Skeletal muscle satellite cell (primary cell): ENCODE results near the gene ZSCAN10.

ENCODE experiments used
- H3K27me3 ChIP-seq: 2 replicates; pipeline ENCODE4 v1.7.0; 2013; ENCODE audit warnings: low read length; ENCODE audit not compliant: control insufficient read depth, insufficient read depth
- H3K36me3 ChIP-seq: 2 replicates; pipeline ENCODE4 v1.7.0; 2013; ENCODE audit warnings: mild to moderate bottlenecking, control low read depth, low read length; ENCODE audit not compliant: insufficient read depth
- H3K4me1 ChIP-seq: 2 replicates; pipeline ENCODE4 v1.7.0; 2013; ENCODE audit warnings: low read length; ENCODE audit not compliant: control insufficient read depth, insufficient read depth
- H3K4me2 ChIP-seq: 2 replicates; pipeline ENCODE4 v1.7.0; 2013; ENCODE audit warnings: mild to moderate bottlenecking, low read length
- H3K4me3 ChIP-seq: 2 replicates; pipeline ENCODE4 v1.7.0; 2013; ENCODE audit warnings: low read length
- H3K9ac ChIP-seq: 2 replicates; pipeline ENCODE4 v1.7.0; 2013; ENCODE audit warnings: mild to moderate bottlenecking, low read depth, low read length, moderate library complexity
- H3K9me3 ChIP-seq: replicated peaks from 2 replicates; pipeline ENCODE4 v1.7.0; 2013; ENCODE audit warnings: mild to moderate bottlenecking, control low read depth, low read length

The ZSCAN10 gene

DNA sequence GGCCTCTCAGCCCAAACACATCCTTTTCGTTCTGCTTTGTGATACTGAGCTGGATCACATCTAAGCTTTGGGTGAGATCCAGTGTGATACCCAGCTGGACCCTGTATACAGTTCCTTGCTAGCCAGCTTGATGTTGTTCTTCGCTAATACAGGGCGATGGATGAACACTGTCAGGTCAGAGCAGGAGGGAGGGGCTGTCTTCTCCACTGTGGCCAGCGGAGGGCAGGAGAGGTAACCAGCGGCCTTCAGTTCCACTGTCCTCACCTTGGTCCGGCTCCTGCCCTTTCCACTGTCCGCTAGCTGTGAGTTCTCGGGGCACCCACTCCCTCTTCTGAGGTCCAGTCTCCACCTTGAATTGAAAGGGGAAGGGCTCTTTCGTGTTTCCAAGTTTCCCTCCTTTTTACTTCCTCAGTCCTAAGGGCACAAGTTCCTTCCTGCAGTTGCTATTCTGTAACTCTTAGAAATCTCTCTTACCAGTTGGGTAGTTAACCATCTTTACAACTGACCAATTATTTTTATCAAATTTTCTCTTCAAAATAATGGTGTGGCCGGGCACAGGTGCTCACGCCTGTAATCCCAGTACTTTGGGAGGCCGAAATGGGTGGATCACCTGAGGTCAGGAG is 32.8 kb upstream of the ZSCAN10 start:
- Histone ChIP-seq H3K4me1 (peaks cover 13% of the 10 kb centered on the region), H3K9ac (no peak overlapping the region), H3K27me3 (no peaks in the 10 kb centered on the region), H3K9me3 (no peaks in the 10 kb centered on the region), H3K4me2 (no peak overlapping the region), H3K4me3 (no peak overlapping the region), H3K36me3 (peaks cover 28% of the 10 kb centered on the region)

DNA sequence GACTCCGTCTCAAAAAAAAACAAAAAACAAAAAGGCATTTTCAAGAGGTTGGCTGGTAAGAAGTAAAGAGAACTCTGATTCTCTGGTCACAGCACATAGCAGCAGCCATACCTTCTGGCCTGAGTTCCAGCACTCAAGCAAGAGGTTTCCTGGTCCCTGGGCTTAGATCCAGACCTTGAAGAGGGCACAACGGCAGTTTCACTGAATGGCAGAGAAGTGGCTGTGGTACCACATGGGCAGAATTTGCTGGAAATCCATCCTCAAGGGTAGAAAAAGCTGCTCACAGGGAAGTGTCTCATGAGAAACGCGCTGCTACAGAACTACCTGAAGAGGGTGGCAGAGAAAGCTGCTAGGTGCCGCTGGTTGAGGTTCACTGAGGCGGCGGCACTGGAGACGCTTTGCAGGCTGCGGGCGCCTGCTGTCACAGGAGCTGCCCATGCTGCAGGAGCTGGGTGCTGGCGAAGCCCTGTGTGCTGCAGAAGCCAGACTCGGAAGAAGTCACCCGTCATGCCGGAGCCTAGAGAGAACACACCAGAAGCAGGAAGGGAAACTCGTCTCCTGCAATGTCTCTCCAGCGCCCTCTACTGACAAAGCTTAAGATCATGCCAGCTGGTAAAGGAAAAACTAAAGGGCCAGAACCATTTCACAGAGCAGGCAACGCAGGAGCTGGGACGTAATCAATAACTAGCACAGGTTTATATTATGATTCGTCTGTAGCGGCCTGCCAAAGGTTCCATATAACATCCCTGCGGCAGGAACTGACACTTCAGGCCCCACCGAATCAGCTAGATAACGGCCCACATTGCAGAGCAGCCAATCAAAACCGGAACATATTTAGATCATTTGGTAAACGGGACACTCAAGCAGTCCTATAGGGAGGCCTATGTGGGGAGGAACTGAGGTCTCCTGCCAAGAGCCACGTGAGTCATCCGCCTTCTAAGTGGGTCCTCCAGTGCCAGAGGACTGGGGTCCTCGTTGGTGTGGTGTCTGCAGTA is 30.3 kb upstream of the ZSCAN10 start:
- H3K4me3 ChIP-seq = peak overlapping the region; percentile 54
- H3K27me3 ChIP-seq = no peaks in the 10 kb centered on the region
- peak overlapping the region; percentile 74 for H3K4me2 ChIP-seq
- peaks cover 37% of the 10 kb centered on the region for H3K36me3 ChIP-seq
- H3K9ac ChIP-seq = peak overlapping the region; percentile 32
- peaks cover 9% of the 10 kb centered on the region for H3K4me1 ChIP-seq
- H3K9me3 ChIP-seq = no peaks in the 10 kb centered on the region

DNA sequence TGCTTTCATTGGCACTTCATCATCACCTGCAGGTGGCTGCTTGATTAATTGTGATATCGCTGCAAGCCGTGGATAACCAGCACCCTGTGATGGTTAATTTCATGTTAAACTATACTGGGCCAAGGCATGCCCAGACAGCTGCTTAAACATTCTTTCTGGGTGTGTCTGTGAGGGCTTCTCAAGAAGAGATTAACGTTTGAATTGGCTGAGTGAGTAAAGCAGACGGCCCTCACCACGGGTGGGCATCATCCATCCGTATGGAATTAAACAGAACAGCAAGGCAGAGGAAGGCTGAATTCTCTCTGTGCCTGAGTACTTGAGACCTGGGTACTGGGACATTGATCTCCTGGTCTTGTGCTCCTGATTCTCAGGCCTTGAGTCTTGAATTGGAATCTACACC is 28.7 kb upstream of the ZSCAN10 start:
- H3K4me2 ChIP-seq = no peak overlapping the region
- peaks cover 13% of the 10 kb centered on the region for H3K4me1 ChIP-seq
- H3K9me3 ChIP-seq = no peaks in the 10 kb centered on the region
- H3K27me3 ChIP-seq = no peaks in the 10 kb centered on the region
- H3K36me3 ChIP-seq = peaks cover 37% of the 10 kb centered on the region
- H3K4me3 ChIP-seq = no peak overlapping the region
- no peak overlapping the region for H3K9ac ChIP-seq

DNA sequence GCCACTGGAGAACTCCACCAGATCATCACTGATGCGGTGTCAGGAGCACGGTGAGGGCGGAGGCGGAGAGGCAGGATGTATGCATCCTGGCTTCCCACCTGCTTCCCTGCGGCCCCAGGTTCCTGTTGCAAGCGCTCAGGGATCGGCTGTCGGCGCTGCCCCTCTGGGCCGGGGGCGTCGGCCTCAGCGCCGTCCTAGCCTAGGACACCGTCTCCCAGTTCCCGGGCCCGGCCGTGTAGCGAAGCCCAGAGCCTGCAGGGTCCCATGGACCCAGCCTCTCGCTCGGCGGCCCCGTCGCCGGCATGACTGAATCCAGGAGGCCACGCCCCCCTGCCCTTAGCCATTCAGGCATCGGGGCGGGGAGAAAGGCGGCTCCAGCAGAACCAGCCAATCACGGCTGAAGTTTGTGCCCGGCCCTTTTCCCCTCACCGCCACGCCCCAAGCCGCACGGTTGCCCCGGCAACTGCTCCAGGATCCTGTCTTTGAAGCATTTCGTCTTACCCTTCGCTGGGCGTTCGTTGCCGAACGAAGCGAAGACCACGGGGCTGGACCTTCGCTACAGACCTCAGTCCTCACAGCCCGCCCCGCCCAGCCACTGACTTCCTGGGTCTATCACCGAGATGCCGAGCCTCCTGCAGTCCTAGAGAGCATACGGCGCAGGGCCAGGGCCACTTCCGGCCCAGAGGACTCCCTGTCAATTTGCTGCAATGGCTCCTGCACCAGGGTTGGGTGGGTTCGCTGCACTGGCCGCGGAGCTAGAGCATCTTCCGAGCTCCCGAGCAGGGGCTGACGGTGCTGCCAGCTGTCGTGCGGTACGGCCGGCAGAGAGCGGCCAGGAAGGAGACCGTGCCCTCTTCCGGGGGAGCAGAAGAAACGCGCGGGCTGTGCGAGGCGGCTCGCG is 25.1 kb upstream of the ZSCAN10 start:
- Histone ChIP-seq H3K4me1 (peaks cover 7% of the 10 kb centered on the region), H3K9ac (peak overlapping the region; percentile 79), H3K4me2 (peak overlapping the region; percentile 97), H3K4me3 (peak overlapping the region; percentile 92), H3K9me3 (no peaks in the 10 kb centered on the region), H3K27me3 (no peaks in the 10 kb centered on the region), H3K36me3 (peaks cover 37% of the 10 kb centered on the region)

DNA sequence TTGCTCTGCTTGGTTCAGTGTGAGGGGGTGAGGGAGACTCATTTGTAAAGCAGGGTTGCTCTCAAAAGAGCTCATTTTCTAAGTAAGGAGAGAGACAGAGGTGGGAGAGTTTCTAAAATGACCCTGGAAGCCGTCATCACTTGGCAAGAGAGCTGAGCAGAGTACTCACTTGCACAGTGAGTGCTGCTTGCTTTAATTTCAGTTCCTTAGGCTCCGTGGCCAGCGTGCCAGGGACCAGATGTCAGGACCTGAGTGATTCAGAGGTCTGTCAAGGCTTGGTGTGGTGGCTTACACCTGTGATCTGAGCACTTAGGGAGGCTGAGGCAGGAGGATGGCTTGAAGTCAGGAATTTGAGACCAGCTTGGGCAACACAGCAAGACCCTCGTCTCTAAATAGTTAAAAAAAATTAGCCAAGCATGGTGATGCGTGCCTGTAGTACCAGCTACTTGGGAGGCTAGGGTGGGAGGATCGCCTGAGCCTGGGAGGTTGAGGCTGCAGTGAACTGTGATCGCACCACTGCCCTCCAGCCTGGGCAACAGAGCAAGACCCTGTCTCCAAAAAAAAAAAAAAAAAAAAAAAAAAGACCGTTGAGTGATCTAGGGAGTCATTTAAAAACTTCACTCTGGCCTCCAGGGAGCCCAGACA is 24.0 kb upstream of the ZSCAN10 start:
- Histone ChIP-seq H3K36me3 (peaks cover 30% of the 10 kb centered on the region), H3K9me3 (no peaks in the 10 kb centered on the region), H3K27me3 (no peaks in the 10 kb centered on the region), H3K4me2 (no peak overlapping the region), H3K4me3 (no peak overlapping the region), H3K9ac (no peak overlapping the region), H3K4me1 (peaks cover 4% of the 10 kb centered on the region)

DNA sequence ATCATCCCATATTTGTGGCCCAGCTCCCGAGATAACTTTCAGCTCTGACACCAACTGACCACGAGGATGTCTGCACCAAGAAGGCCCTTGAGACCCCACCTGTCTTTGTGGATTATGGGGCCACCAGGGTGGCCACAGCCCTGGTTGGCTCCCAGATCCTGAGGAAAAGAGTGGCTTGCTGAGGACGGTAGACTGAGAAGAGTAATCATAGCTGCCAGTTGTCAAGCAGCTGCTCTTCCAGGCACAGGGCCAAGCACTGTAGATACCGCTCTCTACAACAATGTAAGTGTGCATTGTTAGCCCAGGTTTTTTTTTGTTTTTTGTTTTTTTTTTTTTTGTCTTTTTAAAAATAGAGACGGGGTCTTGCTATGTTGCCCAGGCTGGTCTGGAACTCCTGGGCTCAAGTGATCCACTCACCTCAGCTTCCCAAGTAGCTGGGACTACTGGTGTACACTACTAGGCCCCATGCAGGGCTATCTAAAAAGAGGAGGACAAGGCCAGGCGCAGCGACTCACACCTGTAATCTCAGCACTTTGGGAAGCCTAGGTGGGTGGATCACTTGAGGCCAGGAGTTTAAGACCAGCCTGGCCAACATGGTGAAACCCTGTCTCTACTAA is 22.9 kb upstream of the ZSCAN10 start:
- Histone ChIP-seq H3K36me3 (peaks cover 21% of the 10 kb centered on the region), H3K9me3 (no peaks in the 10 kb centered on the region), H3K4me1 (peaks cover 4% of the 10 kb centered on the region), H3K9ac (no peak overlapping the region), H3K4me2 (no peak overlapping the region), H3K27me3 (no peaks in the 10 kb centered on the region), H3K4me3 (no peak overlapping the region)

DNA sequence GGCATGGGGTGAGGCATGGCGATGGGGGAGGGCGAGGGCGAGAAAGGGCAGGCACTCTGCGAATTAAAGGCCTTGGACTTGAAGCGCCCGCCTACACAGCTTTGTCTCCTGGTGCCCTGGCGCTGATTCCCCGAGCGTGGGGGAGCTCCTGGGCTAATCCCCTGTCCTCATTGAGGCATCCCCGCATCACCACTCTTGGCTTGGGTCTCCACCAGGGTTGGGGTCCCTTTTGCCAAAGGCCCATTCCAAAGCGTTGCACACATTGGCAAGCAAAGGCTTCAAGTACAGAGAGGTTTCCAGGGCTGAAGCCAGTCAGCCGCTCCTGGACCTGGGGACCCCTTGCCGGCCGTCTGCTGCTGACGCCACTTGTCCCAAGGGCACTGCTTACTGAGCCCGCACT is 21.3 kb upstream of the ZSCAN10 start:
- no peaks in the 10 kb centered on the region for H3K27me3 ChIP-seq
- H3K4me2 ChIP-seq = no peak overlapping the region
- no peak overlapping the region for H3K9ac ChIP-seq
- H3K9me3 ChIP-seq = no peaks in the 10 kb centered on the region
- H3K4me1 ChIP-seq = peaks cover 4% of the 10 kb centered on the region
- H3K4me3 ChIP-seq = no peak overlapping the region
- peaks cover 20% of the 10 kb centered on the region for H3K36me3 ChIP-seq

DNA sequence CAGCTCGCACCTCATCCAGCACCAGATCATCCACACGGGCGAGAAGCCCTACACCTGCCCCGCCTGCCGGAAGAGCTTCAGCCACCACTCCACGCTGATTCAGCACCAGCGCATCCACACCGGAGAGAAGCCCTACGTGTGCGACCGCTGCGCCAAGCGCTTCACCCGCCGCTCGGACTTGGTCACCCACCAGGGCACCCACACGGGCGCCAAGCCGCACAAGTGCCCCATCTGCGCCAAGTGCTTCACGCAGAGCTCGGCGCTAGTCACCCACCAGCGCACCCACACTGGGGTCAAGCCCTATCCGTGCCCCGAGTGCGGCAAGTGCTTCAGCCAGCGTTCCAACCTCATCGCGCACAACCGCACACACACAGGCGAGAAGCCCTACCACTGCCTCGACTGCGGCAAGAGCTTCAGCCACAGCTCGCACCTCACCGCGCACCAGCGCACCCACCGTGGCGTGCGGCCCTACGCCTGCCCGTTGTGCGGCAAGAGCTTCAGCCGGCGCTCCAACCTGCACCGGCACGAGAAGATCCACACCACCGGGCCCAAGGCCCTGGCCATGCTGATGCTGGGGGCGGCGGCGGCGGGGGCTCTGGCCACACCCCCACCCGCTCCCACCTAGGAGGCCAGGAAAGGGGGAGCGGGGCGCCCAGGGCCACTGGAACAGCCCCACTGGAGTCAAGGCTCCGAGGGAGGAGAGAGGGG is 20.8 kb upstream of the ZSCAN10 start:
- no peak overlapping the region for H3K9ac ChIP-seq
- peaks cover 4% of the 10 kb centered on the region for H3K4me1 ChIP-seq

DNA sequence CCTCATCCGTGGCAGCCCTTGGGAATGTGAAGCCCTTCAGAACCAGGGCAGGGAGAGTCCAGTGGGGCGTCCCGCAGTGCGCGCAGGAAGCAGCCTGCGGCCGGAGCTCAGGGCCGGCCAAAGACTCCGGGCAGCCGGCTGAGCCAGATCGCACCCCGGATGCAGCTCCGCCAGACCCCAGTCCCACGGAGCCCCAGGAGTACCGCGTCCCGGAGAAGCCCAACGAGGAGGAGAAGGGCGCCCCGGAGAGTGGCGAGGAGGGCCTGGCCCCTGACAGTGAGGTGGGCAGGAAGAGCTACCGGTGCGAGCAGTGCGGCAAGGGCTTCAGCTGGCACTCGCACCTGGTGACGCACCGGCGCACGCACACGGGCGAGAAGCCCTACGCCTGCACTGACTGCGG is 20.2 kb upstream of the ZSCAN10 start:
- peaks cover 7% of the 10 kb centered on the region for H3K4me1 ChIP-seq
- H3K9me3 ChIP-seq = no peaks in the 10 kb centered on the region
- no peaks in the 10 kb centered on the region for H3K27me3 ChIP-seq
- H3K9ac ChIP-seq = no peak overlapping the region
- H3K4me3 ChIP-seq = no peak overlapping the region
- H3K4me2 ChIP-seq = no peak overlapping the region
- peaks cover 20% of the 10 kb centered on the region for H3K36me3 ChIP-seq

More for the DNA sequence above, 20.8 kb upstream of the ZSCAN10 start:
- Histone ChIP-seq H3K4me3 (no peak overlapping the region), H3K36me3 (peaks cover 20% of the 10 kb centered on the region), H3K4me2 (no peak overlapping the region), H3K27me3 (no peaks in the 10 kb centered on the region), H3K9me3 (no peaks in the 10 kb centered on the region)

DNA sequence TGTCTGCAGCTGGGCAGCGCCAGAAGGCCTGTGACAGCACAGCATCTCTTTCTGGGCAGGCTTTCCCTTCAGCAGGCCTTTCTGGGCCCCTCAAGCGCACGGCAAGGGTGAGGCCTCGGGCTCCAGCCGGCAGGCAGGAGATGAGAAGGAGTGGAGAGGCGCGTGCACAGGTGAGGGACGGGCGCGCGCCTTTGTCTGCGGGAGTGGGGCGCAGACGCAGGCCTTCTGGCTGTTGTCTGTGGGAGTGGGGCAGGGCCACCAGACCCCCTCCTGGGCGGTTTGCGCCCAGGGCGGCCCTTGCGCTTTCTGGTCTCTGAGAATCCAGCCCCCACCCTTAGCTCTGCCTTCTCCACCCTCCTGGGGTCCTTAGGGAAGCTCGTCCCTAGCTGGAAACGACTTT is 19.8 kb upstream of the ZSCAN10 start:
- H3K4me3 ChIP-seq = no peak overlapping the region
- H3K4me1 ChIP-seq = peaks cover 11% of the 10 kb centered on the region
- no peaks in the 10 kb centered on the region for H3K9me3 ChIP-seq
- H3K9ac ChIP-seq = no peak overlapping the region
- no peaks in the 10 kb centered on the region for H3K27me3 ChIP-seq
- peaks cover 20% of the 10 kb centered on the region for H3K36me3 ChIP-seq
- H3K4me2 ChIP-seq = no peak overlapping the region
